Liver (tissue), 3 donors: ENCODE results near the gene DOK1.

ENCODE experiments used
- FOXA1 ChIP-seq: IDR thresholded peaks from 2 replicates; pipeline ENCODE4 v1.6.1; 2016; ENCODE audit warnings: antibody characterized with exemption
- GABPA ChIP-seq, 2 donors: IDR thresholded peaks in 1 of 2; conservative IDR thresholded peaks in 1 of 2; 2 replicates each; pipeline ENCODE4 v1.6.1; 2016; ENCODE audit warnings: antibody characterized with exemption in 2 of 2, mild to moderate bottlenecking in 1 of 2, moderate library complexity in 1 of 2
- JUND ChIP-seq, 2 donors: IDR thresholded peaks; 2 replicates each; pipeline ENCODE4 v1.6.1; 2016; ENCODE audit warnings: antibody characterized with exemption in 2 of 2
- MAX ChIP-seq: IDR thresholded peaks from 2 replicates; pipeline ENCODE4 v1.6.1; 2016; ENCODE audit warnings: antibody characterized with exemption
- NR2F2 ChIP-seq: IDR thresholded peaks from 2 replicates; pipeline ENCODE4 v1.6.1; 2016; ENCODE audit warnings: antibody characterized with exemption
- RXRA ChIP-seq, 2 donors: IDR thresholded peaks; 2 replicates each; pipeline ENCODE4 v1.6.1; 2017 to 2018; ENCODE audit warnings: antibody characterized with exemption in 2 of 2, mild to moderate bottlenecking in 1 of 2
- SP1 ChIP-seq: IDR thresholded peaks from 2 replicates; pipeline ENCODE4 v1.6.1; 2018; ENCODE audit warnings: antibody characterized with exemption, mild to moderate bottlenecking
- TAF1 ChIP-seq: conservative IDR thresholded peaks from 2 replicates; pipeline ENCODE4 v1.6.1; 2016; ENCODE audit warnings: antibody characterized with exemption, mild to moderate bottlenecking
- ZBTB33 ChIP-seq: IDR thresholded peaks from 2 replicates; pipeline ENCODE4 v1.6.1; 2016; ENCODE audit warnings: antibody characterized with exemption
- TF ChIP-seq, protein P1 (sequence below): IDR thresholded peaks from 2 replicates; pipeline ENCODE4 v1.6.1; 2016; ENCODE audit warnings: antibody characterized with exemption, mild to moderate bottlenecking
- TF ChIP-seq, protein P2 (sequence below): fragments of 150-350 bp; IDR thresholded peaks from 2 replicates; pipeline ENCODE4 v1.5.1; 2017; ENCODE audit warnings: improper control_type of control experiment, low read depth, low read length; ENCODE audit not compliant: missing input control
- TF ChIP-seq, protein P3 (sequence below): IDR thresholded peaks from 2 replicates; pipeline ENCODE4 v1.6.1; 2016; ENCODE audit warnings: antibody characterized with exemption
- donor health status: healthy.
- donor health status: healthy.

- TF ChIP-seq, protein P1, sequence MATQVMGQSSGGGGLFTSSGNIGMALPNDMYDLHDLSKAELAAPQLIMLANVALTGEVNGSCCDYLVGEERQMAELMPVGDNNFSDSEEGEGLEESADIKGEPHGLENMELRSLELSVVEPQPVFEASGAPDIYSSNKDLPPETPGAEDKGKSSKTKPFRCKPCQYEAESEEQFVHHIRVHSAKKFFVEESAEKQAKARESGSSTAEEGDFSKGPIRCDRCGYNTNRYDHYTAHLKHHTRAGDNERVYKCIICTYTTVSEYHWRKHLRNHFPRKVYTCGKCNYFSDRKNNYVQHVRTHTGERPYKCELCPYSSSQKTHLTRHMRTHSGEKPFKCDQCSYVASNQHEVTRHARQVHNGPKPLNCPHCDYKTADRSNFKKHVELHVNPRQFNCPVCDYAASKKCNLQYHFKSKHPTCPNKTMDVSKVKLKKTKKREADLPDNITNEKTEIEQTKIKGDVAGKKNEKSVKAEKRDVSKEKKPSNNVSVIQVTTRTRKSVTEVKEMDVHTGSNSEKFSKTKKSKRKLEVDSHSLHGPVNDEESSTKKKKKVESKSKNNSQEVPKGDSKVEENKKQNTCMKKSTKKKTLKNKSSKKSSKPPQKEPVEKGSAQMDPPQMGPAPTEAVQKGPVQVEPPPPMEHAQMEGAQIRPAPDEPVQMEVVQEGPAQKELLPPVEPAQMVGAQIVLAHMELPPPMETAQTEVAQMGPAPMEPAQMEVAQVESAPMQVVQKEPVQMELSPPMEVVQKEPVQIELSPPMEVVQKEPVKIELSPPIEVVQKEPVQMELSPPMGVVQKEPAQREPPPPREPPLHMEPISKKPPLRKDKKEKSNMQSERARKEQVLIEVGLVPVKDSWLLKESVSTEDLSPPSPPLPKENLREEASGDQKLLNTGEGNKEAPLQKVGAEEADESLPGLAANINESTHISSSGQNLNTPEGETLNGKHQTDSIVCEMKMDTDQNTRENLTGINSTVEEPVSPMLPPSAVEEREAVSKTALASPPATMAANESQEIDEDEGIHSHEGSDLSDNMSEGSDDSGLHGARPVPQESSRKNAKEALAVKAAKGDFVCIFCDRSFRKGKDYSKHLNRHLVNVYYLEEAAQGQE: no peak
- no peak for TF ChIP-seq JUND (IDR thresholded peaks at IDR 0.05)
- TF ChIP-seq, protein P2, sequence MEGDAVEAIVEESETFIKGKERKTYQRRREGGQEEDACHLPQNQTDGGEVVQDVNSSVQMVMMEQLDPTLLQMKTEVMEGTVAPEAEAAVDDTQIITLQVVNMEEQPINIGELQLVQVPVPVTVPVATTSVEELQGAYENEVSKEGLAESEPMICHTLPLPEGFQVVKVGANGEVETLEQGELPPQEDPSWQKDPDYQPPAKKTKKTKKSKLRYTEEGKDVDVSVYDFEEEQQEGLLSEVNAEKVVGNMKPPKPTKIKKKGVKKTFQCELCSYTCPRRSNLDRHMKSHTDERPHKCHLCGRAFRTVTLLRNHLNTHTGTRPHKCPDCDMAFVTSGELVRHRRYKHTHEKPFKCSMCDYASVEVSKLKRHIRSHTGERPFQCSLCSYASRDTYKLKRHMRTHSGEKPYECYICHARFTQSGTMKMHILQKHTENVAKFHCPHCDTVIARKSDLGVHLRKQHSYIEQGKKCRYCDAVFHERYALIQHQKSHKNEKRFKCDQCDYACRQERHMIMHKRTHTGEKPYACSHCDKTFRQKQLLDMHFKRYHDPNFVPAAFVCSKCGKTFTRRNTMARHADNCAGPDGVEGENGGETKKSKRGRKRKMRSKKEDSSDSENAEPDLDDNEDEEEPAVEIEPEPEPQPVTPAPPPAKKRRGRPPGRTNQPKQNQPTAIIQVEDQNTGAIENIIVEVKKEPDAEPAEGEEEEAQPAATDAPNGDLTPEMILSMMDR: no peak
- TF ChIP-seq NR2F2: no peak
- no peak for TF ChIP-seq FOXA1
- TF ChIP-seq RXRA (IDR thresholded peaks at IDR 0.05): no peak
- TF ChIP-seq TAF1: no peak
- TF ChIP-seq MAX: no peak
- TF ChIP-seq, protein P3, sequence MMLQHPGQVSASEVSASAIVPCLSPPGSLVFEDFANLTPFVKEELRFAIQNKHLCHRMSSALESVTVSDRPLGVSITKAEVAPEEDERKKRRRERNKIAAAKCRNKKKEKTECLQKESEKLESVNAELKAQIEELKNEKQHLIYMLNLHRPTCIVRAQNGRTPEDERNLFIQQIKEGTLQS: no peak
- no peak for TF ChIP-seq ZBTB33
- TF ChIP-seq GABPA (IDR thresholded peaks at IDR 0.05 in 1 of 2, conservative IDR thresholded peaks at IDR 0.05 in 1 of 2): no peak
- TF ChIP-seq SP1: no peak
Measured at GRCh38 chr2:74533464-74533863, 21.1 kb upstream of the DOK1 start.
